GM23248 (cell line): ENCODE results near the gene ZNF880.

Experiments
- EZH2 ChIP-seq: fragments of 200-600 bp; sonication (generic); IDR thresholded peaks from 2 replicates; pipeline ENCODE4 v1.6.1; 2018; ENCODE audit warnings: antibody characterized with exemption, mild to moderate bottlenecking; ENCODE audit not compliant: insufficient read depth, poor library complexity, severe bottlenecking
- EZH2phosphoT487 ChIP-seq: fragments of 200-600 bp; sonication (generic); IDR thresholded peaks from 2 replicates; pipeline ENCODE4 v1.6.1; 2018; ENCODE audit warnings: antibody characterized with exemption, moderate library complexity, mild to moderate bottlenecking, low read depth; ENCODE audit not compliant: insufficient read depth

DNA sequence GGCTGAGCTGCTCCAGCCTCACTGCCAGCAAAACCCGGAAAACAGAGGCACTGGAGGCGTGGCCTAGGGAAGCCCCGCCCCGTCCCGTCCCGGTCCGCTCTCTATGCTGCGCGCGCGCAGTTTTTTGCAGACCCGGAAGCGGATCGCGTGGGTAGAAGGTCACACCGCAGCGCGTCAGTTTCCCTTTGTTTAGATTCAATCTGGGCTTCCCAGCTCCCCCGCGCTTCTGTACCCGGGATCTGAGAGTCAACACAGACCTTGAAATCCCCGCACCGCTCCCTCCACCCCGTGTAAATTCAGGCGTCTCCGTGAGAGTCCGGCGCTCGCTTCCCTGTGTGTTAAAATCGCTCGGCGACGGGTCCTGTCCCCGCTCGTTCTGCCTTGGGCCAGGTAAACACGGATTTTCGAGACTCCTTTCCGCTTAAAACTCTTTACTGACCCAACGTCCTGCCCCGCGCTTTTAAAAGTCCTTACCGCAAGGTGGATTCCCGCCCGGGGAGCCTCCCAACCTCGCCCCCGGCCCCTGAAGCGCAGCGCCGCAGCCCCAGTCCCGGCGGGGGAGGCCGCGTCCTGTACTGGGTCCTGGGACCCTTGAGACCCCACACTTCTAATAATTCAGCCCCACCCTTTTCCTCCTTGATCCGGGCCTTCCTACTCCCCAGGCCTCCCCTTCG is 33.5 kb upstream of the ZNF880 start, which contains the start of gene ZNF610:
- TF ChIP-seq EZH2 (no peak), EZH2phosphoT487 (no peak)
